DOHH2 (cell line): ENCODE measurements around the gene PPP6R1.

ENCODE experiments used
- CTCF ChIP-seq: fragments of 200-600 bp; sonication (generic); IDR thresholded peaks from one replicate; pipeline ENCODE4 v1.5.1; 2014; ENCODE audit warnings: antibody characterized with exemption, mild to moderate bottlenecking, low read depth, low read length; ENCODE audit not compliant: poor library complexity, severe bottlenecking
- EZH2phosphoT487 ChIP-seq: fragments of 200-600 bp; sonication (generic); IDR thresholded peaks from 2 replicates; pipeline ENCODE4 v1.6.1; 2017; ENCODE audit warnings: borderline replicate concordance, mild to moderate bottlenecking, antibody characterized with exemption, low read length, moderate library complexity, mixed read lengths

GRCh38 chr19:55299991-55300390, 41.2 kb upstream of the PPP6R1 start:
- no peak for TF ChIP-seq CTCF
- no peak for TF ChIP-seq EZH2phosphoT487
